LNCAP (cell line): ENCODE measurements around the gene ZNF853.

Source experiments
- CTCF ChIP-seq: fragments of 450-650 bp; IDR thresholded peaks from 2 replicates; pipeline ENCODE4 v1.5.1; 2017; ENCODE audit warnings: mild to moderate bottlenecking

Gene ZNF853

GRCh38 chr7:6613706-6614105 is 1.7 kb upstream of the ZNF853 start:
- TF ChIP-seq CTCF, result no peak

GRCh38 chr7:6615723-6616555 is 529 bp downstream of the ZNF853 start:
- TF ChIP-seq CTCF, result no peak

DNA sequence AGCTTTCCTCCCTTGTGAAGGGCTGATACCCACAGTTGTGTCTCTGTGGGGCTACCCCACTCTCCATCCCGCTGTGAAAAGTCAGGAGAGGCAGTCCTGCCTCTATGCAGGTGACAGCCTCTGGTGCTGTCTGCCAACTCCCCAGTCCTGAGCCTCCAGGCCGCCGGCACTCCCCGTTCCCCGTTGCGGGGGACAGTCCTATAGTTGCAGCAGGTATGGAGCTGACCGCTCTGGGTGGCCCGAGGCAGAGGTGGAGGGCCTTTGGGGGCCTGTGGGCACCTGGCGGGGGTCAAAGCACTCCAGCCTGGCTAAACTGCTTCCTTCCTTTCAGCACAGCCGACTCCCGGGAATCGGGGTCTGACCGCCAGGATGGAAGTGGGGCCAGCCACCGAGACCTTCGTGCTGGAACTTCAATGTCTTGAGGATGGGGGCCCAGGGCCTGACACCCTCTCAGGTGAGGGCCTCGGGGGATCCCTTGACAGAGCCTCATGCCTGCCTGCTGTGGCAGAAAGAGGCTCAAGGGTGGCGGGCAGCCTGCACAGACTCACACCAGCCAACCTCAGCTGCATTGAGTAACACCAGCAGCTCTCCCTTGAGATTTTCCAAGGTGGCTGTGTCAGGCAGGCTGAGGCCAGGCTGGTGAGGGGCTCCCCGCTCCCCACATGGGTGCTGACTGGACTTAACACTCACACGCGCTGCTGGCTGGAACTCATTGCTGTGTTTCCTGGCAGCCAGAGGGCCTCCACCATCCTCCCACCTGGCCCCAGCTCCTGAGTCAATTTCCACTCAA is 1.6 kb downstream of the ZNF853 start:
- no peak for TF ChIP-seq CTCF

DNA sequence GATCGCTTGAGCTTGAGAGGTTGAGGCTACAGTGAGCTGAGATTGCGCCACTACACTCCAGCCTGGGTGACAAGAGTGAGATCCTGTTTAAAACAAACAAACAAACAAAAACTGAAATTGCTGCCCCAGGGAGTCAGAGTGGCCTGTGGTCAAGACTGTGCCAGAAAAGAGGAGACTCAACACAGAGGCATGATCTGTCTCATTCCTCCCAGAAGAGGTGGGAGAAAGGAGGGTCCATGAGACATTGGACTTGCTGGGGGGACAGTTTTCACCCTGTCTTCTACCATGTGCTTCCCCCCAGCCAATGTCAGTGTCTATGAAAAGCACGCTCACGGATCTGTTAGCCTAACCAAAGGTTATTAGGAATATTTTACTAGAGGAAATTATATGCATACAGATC is 3.2 kb downstream of the ZNF853 start:
- no peak for TF ChIP-seq CTCF

DNA sequence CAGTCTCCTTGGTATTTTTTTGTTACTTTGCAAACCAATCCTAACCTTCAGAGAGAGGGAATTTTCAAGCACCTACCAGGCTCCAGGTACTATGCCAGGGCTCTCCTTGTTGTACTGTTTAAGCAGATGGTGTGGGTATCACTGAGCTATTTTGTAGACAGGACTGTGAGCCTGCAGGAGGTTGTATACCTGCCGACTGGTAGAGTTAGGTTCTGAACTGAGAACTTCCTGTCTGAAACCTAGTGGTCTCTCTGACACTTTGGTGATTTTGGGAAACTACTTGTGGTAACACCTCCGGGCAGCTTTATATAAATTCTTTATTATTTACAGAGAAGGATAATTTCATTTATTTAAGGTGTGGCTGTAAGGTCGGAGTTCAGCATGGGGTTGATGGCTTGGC is 4.6 kb downstream of the ZNF853 start:
- no peak for TF ChIP-seq CTCF

GRCh38 chr7:6621195-6622133 is 6.1 kb downstream of the ZNF853 start:
- no peak for TF ChIP-seq CTCF

DNA sequence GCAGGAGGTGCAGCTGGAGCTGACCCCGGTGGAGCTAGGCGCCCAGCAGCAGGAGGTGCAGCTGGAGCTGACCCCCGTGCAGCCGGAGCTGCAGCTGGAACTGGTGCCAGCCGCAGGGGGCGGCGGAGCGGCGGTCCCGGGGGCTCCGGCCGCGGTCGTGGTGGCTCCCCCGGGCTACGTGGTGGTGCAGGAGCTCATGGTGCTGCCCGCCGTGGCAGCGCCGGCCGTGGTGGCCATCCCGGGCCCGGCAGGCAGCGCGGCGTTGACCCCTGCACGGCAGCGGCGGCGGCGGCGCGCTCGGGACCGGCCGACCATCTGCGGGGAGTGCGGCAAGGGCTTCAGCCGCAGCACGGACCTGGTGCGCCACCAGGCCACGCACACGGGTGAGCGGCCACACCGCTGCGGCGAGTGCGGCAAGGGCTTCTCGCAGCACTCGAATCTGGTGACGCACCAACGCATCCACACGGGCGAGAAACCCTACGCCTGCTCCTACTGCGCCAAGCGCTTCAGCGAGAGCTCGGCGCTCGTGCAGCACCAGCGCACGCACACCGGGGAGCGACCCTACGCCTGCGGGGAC is 6.8 kb downstream of the ZNF853 start:
- no peak for TF ChIP-seq CTCF
